Prostate gland (tissue), 1 donor: ENCODE results near the gene FXYD1.

Experiments used
- POLR2A ChIP-seq: fragments of 450-650 bp; IDR thresholded peaks from one replicate; pipeline ENCODE4 v1.6.1; 2016; ENCODE audit warnings: antibody characterized with exemption, mild to moderate bottlenecking
- POLR2AphosphoS5 ChIP-seq: sonication (generic); formaldehyde crosslinking; IDR thresholded peaks from one replicate; pipeline ENCODE4 v1.6.1; 2017; ENCODE audit warnings: antibody characterized with exemption

DNA sequence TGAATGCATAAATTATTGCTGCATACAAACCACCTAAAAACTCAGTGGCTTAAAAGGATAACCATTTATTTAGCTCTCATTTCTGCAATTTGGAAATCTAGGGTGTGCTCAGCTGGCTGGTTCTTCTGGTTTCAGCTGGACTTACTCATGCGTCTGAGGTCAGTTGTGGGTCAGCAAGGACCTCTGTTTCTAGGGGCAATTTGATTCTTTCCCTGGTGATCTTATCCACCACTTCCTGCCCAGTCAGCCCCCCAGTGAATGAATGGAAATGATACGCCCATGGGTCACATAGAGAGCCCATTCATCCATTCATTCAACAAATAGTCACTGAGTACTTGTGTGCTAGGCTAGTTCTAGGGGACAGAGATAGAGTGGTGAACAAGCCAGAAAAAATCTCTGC lies 25.8 kb downstream of the FXYD1 start:
- TF ChIP-seq POLR2A (no peak), POLR2AphosphoS5 (no peak)
